ENCODE data around the gene RASIP1.

RASIP1 gene

DNA sequence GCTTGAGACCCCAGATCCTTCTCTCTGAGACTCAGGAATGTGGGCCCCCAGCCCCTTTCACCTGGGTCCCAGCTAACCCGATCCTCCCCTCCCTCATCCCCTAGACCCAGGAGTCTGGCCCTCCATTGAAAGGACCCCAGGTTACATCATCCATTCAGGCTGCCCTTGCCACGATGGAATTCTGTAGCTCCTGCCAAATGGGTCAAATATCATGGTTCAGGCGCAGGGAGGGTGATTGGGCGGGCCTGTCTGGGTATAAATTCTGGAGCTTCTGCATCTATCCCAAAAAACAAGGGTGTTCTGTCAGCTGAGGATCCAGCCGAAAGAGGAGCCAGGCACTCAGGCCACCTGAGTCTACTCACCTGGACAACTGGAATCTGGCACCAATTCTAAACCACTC is 15.4 kb upstream of the RASIP1 start:
- no peak for DNase-seq

DNA sequence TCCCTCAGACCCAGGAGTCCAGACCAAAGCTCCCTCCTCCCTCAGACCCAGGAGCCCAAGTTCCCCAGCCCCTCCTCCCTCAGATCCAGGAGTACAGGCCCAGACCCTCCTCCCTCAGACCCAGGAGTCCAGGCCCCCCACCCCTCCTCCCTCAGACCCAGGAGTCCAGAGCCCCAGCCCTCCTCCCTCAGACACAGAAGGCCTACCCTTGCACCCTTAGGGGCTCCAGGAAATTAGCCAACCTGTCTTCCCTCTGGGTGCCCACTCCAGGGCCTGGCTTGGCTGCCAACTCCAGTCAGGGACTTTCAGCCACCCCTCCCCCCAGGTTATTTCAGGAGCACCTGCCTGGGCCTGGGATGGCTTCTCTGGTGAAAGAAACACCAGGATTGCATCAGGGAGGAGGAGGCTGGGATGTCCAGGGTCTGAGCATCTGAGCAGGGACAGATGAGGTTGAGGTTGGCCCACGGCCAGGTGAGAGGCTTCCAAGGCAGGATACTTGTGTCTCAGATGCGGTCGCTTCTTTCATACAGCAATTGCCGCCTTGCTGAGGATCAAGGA is 14.8 kb upstream of the RASIP1 start, which contains the start of gene FGF21:
Gene FGF21 (plus strand): TSS at position 441 of the 558 bp plus-strand sequence. CDS start 713 bp downstream, outside the sequence.
- DNase-seq, result no peak

DNA sequence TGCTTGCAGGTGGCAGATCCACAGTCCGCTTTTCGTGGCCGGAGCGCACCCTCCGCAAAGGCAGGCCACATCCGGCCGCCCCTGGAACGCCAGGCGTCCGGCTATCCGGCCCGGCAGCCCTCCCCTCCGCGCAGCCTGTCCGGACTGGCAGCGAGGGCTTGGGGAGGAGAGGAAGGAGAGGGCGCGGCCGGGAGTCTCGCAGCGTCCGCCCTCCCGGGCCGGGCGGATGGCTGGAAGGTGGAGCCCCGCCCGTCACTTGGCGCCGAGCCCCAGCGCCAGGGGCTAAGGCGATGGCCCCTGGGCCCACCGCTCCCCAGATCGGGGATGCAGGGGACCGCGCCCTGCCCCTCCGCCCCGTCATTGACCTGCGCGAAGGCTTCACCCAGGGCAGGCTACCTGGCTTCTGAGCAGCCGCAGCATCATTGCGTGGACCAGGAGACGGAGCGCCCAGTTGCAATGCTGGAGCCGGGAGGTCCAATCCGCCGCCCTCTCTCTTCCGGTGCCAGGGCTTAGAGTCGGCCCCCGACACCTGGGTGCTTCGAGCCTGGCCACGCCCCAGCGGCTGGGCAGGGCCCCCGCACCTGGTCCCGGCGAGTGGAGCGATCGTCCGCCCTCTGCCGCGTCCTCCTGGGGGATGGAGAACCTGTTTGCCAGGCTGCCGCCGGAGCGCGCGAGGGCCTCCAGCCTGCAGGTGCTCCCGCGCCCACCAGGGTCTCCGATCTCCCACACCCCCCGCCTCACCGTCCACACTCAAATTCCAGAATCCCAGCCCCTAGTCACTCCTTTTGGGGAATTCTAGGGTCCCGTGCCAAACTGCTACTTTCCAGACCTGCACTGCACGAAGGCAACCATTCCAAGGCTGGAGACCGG is 12.3 kb upstream of the RASIP1 start, which contains the start of gene FUT1:
Gene FUT1 (minus strand): TSS at position 146 of the 870 bp plus-strand sequence. CDS start 1,360 bp downstream, outside the sequence.
- DNase-seq, result peak in 1 of 5 experiments; percentile 35

DNA sequence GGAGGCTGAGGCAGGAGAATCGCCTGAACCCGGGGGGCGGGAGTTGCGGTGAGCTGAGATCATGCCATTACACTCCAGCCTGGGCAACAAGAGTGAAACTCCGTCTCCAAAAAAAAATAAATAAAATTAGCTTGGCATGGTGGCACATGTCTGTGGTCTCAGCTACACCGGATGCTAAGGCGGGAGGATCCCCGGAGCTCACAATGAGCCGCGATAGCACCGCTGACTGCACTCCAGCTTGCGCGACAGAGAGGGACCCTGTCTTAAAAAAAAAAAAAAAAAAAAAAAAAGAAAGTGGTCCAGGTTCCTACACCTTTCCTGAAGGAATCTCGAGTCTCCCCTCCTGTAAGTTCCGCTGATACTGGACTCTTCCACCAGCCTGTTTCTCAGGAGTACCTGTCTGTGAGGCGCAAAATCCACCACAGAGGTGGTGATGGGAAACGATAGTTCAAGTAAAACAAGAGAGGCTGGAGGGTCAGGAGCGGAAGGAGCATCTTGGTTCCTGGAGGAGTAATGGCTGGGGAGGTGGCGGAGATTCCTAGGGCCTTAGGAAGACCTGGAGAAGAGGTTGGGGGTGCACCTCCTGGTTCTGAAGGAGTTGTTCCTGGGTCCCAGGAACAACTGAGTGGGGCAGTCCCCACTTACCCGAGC is 11.6 kb upstream of the RASIP1 start:
- peak in 1 of 5 experiments; percentile 44 for DNase-seq

DNA sequence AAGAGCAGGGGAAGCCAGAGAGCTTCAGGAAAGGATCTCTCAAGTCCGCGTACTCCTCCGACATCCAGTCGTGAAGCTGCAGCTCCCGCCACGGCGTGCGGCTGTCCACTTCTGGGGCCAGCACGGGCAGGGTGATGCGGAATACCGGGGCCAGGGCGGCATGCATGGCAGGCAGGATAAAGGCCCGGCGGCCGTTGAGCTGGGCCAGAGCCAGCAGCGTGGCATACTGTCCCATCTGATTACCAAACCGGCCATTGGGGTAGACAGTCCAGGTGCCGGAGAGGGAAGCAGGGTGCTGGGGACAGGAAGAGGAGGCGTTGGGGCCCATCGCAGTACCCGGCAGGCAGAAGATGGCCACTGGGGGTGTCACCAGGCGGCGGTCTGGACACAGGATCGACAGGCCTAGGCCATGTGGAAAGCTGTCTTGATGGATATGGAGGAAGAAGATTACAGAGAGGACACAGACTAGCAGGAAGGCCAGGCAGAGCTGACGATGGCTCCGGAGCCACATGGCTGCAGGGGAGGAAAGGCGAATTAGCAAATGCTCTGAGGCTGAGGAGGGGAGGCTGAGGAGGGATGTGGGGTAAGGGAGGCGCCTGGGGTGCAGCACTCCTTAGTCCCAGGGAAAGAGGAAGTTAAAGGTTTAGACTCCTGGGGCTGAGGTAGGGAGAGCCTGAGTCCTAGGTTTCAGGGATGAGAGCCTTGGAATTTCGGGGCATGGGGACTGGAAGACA is 10.5 kb upstream of the RASIP1 start:
- DNase-seq, result no peak

DNA sequence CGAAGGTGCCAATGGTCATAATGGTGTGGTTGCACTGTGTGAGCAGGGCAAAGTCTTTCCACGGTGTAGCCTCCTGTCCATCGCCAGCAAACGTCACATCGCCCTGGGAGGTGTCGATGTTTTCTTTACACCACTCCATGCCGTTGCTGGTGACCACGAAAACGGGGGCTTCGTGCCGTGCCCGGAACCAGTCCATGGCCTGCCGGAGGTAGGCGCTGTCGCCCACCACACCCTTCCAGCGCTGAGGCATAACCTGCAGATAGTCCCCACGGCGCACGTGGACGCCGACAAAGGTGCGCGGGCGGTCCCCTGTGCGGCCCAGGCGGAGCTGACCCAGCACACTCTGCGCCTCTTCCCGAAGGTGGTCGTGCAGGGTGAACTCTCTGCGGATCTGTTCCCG is 9.9 kb upstream of the RASIP1 start:
- no peak for DNase-seq

DNA sequence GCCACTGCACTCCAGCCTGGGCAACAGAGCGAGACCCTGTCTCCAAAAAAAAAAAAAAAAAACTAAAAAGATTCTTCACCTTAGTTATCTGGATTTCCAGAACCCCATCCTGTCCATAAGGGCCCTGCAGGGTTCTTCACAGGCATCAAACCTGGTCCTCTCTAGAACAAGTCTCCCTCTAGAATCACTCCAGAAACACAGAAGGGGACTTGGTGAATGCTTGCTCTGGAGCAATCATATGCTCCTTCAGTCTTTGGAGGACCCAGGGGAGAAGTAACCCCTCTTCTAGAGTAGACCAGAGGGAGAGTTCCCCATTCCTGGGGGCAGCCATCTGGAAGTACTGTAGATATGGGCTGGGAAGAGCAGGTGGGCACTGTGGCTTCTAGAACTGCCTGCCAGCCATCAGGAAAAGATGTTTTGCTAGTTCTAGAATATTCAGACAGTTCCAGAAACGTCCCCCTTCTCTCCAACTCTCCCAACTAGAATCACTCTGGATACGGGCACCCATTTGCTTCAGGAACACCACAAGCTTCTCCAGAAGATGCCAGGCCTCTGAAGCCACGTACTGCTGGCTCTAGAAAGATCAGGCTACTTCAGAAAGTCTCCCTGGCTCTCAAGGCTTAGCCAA is 9.3 kb upstream of the RASIP1 start:
- no peak for DNase-seq

DNA sequence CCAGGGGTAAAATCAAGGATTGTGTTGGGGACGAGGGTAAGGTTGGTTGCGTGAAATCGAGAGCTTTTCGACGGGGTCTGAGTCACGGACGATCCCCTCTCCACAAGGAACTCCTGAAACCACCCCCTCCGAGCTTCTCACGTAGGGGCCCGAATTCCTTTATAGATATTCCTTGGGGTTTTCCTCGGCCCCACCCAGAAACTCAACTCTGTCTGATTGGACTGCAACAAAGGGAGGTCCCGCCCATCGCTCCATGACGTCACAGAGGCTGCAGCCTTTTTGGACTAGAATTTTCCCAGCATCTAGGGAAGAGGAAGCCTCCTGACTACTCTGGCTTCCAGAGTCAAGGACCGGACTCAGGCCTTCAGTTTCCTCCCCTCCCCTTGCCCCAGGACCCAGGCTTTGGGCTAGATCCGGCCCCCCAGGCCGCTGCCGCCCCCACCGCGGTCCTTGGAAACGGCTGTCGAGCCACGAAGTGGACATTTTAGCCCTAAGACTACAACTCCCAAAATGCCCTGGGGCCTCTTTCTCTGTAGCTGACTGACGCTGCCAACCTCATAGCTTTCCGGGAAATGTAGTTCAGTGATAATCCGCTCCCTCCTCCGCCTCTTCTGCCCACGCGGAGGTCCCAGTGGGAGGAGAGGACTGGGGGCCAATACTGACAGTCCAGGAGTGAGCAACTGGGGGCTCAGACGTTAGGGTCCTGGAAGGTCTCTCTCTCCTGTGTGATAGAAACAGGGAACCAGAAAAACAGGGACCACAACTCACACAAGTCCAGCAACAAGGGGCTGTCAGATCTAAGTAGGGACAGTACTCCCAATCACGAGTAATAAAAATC is 6.5 kb upstream of the RASIP1 start, which contains the start of gene IZUMO1:
Gene IZUMO1 (minus strand): TSS at position 172 of the 838 bp plus-strand sequence. CDS start 1,050 bp downstream, outside the sequence.
- DNase-seq, result peak in 3 of 5 experiments; percentile 21 to 73 (median 28)

DNA sequence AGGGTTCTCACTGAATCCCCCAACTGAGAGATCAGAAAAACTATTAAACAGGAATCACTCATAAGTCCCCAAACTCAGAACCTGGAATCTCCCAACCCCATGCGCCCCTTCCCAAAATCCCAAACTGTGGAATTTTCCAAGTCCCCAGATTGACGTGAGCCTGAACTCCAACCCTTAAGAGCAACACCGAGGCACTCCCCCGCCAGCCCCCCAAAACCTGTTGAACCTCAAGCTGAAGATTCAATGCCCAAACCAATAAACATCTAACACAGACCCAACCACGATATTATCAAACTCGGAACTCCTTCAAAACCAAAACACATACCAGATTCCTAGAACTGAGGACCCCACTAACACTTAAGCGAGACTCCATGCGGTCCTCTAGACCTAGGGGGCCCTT is 5.7 kb upstream of the RASIP1 start:
- DNase-seq, result no peak

DNA sequence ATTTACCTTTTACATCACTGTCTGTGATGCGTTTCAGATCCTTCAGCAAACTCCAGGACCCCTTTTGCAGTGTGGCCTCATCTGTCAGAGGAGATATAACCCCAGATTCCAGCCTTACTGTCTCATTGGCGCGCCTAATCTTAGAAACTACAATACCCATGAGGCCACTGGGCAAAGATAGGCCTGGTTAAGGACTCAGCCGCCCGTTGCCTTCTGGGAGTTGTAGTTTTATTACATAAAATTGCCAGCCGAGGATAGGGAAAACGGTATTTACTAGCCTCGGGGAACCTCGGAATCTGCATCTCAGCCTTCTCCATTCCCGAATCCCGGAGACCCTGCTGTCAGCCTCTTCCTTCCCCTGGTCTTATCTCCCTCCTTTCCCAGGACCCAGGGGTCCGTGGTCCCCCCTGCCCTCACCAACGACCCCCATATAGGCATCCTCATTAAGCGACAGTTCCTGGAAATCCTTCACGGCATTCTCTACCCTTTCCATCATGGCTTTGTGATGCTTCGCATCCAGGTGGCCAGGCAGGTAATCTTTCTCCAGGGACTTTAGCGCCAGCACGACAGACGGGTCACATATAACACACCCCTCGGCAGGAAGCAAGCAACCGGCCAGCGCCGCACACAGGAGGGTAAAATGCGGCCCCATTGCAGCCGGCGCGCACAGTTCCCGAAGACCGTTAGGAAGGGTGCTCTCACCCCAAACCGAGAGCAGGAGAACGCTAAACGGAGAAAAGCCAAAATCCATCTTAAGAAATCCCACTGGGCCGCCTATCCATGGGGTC is 5.0 kb upstream of the RASIP1 start:
- DNase-seq, result peak in 4 of 5 experiments; percentile 18 to 74 (median 39)

DNA sequence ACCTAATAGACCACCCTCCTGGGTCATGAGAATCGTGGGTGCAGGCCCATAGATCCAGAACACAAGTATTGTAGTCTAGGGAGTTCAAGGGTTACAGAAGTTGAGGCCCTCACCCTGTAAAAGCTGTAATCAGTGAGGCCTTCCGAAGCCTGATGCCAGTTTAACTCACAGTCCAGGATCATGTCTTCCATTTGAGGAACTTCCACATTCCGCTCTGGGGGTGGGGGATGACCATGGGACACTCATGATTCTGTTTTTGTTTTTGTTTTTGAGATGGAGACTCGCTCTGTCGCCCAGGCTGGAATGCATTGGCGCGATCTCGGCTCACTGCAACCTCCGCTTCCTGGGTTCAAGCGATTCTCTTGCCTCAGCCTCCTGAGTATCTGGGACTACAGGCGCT is 1.7 kb upstream of the RASIP1 start:
- DNase-seq, result no peak

DNA sequence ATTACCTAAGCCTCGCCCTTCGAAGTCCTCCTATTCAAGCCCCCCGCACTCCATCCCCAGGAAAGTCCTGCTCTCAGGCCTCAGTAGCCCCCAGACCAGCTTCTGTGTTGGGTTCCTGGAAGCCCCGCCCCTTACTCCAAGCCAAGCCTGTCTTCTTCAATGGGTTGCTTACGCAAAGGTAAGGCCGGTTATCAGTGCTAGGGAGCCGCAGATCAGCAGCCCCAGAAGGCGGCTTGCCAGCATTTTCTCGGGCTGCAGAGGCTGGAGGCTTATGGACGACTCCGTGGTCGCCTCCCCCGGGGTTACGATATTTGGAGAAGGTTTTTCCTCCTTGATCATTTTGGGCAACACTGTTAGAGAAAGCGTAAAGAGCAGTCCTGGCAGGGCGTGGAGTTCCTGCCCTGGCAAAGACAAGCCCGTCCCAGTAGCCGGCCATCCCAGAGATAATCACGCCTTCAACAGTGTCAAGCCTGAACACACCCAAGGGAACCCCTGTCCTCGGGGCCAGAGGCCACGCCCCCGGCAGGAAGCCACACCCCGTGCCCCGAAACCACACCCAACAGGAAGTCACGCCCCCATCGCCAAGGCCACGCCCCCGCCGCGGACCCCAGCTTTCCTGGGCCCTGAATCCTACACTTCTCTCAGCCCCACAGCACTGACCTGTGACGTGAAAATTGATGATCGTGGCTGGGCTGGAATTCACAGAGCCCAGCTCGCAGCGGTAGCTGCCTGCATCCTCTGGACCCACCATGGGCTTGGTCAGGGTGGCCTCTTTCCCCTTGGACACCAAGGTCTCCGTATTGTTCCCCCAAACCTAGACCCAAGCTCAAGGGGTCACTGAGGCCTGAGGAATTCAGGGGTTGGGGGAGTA is 954 bp upstream of the RASIP1 start:
- DNase-seq, result peak in 1 of 5 experiments; percentile 14

DNA sequence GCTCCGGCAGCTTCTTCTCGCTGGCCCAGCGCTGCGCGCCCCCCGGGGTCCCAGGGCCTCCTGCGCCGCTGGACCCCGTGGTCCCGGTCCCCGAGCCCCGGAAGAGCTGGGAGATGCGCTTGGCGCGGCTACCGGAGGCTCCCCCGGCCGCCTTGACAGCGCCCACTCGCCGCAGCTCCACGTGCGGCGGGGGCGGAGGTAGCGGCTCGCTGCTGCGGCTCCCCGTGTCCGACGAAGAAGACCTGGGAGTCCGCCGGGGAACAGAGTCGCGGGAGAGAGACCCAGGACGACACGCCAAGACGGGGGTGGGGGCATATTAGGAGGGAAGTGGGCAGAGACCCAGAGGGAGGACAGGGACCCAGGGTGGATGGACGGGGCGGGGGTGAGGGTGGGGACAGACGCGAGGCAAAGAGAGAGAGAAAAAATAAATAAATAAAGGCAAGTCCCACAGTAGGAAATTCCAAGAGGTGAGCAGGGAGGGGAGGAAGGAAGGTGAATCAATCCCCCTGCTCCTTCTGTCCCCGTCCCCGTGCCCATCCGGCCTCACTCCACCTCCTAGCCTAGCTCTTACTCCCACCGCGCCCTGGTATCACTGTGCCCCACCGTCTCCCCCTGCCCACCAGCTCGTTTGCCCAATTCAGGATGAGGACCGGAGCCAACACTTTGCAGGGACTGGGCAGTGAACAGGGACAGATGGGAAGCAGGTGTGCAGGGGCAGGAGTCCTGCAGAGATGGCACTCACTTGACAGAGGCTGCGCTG is 826 bp downstream of the RASIP1 start:
- no peak for DNase-seq

DNA sequence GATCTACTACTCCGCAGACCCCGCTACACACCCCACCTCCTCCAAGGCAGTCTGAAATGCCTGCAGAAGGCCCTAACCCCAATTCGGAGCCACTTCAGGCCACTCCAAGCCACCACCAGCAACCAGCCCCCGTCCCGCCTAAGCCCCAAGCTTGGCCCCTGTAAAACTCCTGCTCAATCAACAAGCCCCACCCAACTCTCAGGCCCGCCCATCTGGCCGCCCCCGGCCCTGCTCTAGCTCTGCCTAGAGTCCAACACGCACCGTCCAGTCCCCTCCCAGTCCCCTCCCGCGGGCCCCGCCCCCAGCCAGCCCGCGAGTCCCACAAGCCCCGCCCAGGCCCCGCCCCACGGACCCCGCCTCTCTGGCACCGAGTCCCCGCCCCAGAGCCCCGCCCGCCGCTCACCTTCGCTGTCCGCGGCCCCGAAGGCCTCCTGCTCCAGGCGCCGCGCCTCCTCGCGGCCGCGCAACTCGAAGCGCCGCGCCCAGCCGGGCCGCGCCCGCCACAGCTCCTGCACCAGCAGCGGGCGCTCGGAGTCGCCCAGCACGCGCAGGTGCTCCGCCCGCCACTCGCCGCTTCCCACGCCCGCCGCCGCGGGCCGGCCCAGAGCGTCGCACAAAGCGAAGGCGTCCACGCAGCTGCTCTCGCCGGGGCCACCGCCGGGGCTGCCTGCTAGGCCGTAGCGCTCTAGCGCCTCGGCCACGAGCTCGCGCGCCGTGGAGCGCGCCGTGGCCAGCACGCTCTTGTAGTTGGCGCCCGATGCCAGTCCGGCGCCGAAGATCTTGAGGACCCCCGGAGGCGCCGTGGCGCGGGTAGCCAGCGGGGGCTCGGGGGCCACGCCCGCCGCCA is 1.6 kb downstream of the RASIP1 start:
- DNase-seq, result peak; percentile 77 to 96 (median 88)

DNA sequence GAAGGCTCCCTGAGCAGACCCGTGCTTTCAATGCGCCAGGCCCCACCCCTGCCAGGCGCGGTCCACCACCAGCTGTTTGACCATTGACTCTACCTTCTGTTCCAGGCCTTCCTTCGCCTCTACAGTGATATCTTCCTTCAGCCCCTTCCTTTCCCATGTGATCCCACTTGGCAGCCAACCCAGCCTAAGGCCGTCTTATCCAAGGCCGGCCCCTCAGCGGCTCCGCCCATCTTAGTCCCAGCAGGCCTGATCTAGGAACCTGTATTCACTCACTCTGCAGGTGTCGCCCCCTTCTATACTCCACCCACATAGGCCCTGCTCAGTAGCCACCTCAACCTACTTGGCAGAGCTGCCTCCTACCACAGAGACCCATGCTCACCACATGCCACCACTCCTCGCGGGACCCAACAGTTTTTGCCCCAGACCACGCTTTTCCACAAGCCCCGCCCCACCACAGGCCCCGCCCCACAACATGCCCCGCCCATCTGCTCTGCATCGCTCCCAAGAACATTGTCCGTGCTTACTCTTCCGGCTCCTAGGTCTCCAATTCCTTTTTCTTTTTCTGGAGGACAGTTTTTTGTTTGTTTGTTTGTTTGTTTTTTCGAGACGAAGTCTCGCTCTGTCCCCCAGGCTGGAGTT is 2.9 kb downstream of the RASIP1 start:
- peak in 1 of 5 experiments; percentile 30 for DNase-seq

DNA sequence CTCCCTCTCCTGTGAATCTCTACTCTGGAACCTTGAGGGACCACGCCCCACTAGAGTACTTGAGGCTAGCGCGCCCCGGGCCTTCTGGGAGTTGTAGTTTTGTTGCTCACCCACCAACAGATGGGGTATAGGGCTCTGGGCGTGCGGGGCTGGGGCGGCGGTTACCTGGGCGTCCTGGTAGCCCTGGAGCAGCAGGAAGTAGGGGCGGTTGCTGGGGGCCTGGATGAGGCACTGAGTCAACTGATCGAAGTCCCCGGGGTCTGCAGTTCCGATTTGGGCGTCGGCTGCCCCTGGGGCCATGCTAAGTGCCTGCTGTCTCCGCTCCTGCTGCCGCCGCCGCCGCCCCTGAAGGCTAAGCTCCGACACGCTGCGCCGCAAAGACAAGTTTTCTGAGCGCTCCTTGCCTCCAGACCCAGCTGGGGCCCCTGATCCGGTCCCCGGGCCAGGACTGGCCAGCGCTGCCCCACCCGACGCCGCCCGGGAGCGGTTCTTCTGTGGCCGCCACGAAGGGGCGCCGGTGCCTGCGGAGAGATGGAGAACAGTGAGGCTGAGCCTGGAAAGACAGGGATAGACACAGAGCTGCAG is 5.3 kb downstream of the RASIP1 start:
- DNase-seq, result no peak

DNA sequence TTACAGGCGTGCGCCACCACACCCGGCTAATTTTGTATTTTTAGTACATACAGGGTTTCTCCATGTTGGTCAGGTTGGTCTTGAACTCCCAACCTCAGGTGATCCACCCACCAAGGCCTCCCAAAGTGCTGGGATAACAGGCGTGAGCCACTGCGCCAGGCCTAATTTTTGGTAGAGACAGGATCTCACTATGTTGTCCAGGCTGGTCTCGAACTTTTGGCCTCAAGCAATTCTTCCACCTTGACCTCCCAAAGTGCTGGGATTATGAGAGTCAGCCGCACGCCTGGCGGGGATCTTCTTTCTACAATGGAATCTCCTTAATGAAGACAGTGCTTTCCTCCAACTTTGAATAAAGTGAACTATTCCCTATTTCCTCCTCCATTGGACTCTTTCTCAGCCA is 5.8 kb downstream of the RASIP1 start:
- DNase-seq, result no peak
